ENCODE results near the gene EARS2. TPM values are rescaled to one million over a fixed set of nuclear protein-coding genes. Genes with fewer than 3 reads are reported as not detected.

EARS2 gene
- total RNA-seq, 1 experiment from 2014 or later, result 50.1 TPM

DNA sequence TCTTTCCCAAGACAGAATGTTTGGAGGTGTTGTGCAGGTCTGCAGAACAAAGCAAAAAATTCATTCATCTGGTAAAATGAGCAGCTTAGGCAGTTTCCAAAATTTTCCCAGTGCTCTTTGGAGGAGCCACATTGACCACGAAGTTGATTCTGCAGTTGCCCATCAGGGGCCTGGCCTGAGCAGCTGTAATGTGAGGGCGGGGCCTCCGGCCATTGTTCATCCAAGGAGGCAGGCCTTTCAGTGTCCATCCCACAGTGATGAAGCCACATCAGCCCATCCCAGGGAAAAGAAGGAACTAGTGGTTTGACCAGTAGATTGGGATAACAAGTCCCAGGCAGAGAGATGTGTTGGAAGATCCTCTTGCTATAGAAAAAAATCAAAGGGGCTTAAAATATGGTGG is 10.5 kb upstream of the EARS2 start:
- Mint-ChIP-seq H3K27me3 (ENCODE audit: low read depth) (no peaks in the 10 kb centered on the region), H3K9me3 (no peaks in the 10 kb centered on the region), H3K4me1 (no peaks in the 10 kb centered on the region), H3K36me3 (ENCODE audit: insufficient read depth in 1 of 3, low read depth in 3 of 3) (peaks cover 50 to 92% (median 88%) of the 10 kb centered on the region in 3 experiments), H3K27ac (peak overlapping the region in 1 of 3 experiments; percentile 34; a peak in 1 of 7 replicates), H3K4me3 (no peak overlapping the region)
- H3K79me2 ChIP-seq (ENCODE audit: insufficient read depth, low read length), result no peaks in the 10 kb centered on the region
- no peak overlapping the region for H2BK12ac ChIP-seq (ENCODE audit: insufficient read length, low read depth, low read length)
- WGBS (ENCODE audit: extremely low coverage, insufficient read length, low lambda C conversion rate), result no CpG with 5 or more reads among the region's 3 CpGs
- no peak overlapping the region for H2BK120ac ChIP-seq (ENCODE audit: low read depth, low read length, poor library complexity, severe bottlenecking)
- no peaks in the 10 kb centered on the region for H4K20me1 ChIP-seq (ENCODE audit: control insufficient read depth, insufficient read depth, insufficient read length)
- no peak overlapping the region for H3K56ac ChIP-seq (ENCODE audit: insufficient read length, low read depth, low read length)
- no peak overlapping the region for H4K91ac ChIP-seq (ENCODE audit: insufficient read length, low read depth, low read length)
- H3K27ac ChIP-seq (ENCODE audit: insufficient read length, low read depth, low read length), result no peak overlapping the region
- no peak overlapping the region for H3K4me2 ChIP-seq (ENCODE audit: insufficient read depth, insufficient read length, low read length)
- H2BK15ac ChIP-seq (ENCODE audit: low read depth, low read length), result no peak overlapping the region
- no peaks in the 10 kb centered on the region for H3K79me1 ChIP-seq (ENCODE audit: insufficient read depth, low read depth, low read length, poor library complexity, severe bottlenecking)
- no peaks in the 10 kb centered on the region for H3K23me2 ChIP-seq (ENCODE audit: insufficient read length, low read depth, low read length, poor library complexity, severe bottlenecking)
- no peak overlapping the region for H2AK5ac ChIP-seq (ENCODE audit: insufficient read length, low read length)
- no peaks in the 10 kb centered on the region for H3K27me3 ChIP-seq (ENCODE audit: insufficient read depth, low read length)
- no peak overlapping the region for H4K8ac ChIP-seq (replicated peaks; ENCODE audit: insufficient read length, low read depth, low read length)
- no peak overlapping the region for H3T11ph ChIP-seq (ENCODE audit: low read length)
- DNase-seq, result no peak
- H3K4ac ChIP-seq (ENCODE audit: low read depth, low read length), result no peak overlapping the region
- H4K5ac ChIP-seq (ENCODE audit: insufficient read length, low read depth, low read length), result no peak overlapping the region
- H3K14ac ChIP-seq (ENCODE audit: insufficient read depth, low read length), result no peak overlapping the region
- no peak overlapping the region for H2BK20ac ChIP-seq (ENCODE audit: low read depth, low read length, poor library complexity, severe bottlenecking)
- no peak overlapping the region for H3K9ac ChIP-seq (ENCODE audit: extremely low read depth, insufficient read length, low read length)
- H3K23ac ChIP-seq (ENCODE audit: insufficient read length, low read depth, low read length), result no peak overlapping the region
- H2AFZ ChIP-seq (ENCODE audit: low read length), result no peak overlapping the region
- H2BK5ac ChIP-seq (ENCODE audit: insufficient read length, low read length), result no peak overlapping the region
- no peaks in the 10 kb centered on the region for H3K9me3 ChIP-seq (ENCODE audit: control insufficient read depth, low read depth, low read length)
- no peaks in the 10 kb centered on the region for H3K4me1 ChIP-seq (ENCODE audit: insufficient read depth, low read length)
- TF ChIP-seq, protein P1, sequence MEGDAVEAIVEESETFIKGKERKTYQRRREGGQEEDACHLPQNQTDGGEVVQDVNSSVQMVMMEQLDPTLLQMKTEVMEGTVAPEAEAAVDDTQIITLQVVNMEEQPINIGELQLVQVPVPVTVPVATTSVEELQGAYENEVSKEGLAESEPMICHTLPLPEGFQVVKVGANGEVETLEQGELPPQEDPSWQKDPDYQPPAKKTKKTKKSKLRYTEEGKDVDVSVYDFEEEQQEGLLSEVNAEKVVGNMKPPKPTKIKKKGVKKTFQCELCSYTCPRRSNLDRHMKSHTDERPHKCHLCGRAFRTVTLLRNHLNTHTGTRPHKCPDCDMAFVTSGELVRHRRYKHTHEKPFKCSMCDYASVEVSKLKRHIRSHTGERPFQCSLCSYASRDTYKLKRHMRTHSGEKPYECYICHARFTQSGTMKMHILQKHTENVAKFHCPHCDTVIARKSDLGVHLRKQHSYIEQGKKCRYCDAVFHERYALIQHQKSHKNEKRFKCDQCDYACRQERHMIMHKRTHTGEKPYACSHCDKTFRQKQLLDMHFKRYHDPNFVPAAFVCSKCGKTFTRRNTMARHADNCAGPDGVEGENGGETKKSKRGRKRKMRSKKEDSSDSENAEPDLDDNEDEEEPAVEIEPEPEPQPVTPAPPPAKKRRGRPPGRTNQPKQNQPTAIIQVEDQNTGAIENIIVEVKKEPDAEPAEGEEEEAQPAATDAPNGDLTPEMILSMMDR (conservative IDR thresholded peaks at IDR 0.05), result no peak
- H3K18ac ChIP-seq (ENCODE audit: insufficient read length, low read depth, low read length), result no peak overlapping the region

All from H9 (cell line).